Measurements from ENCODE around the gene CACNA2D2.

The CACNA2D2 gene

GRCh38 chr3:50459785-50460184, 43.6 kb downstream of the CACNA2D2 start:
- DNase-seq (ENCODE audit: low spot score): no peak

GRCh38 chr3:50457988-50458387, 45.4 kb downstream of the CACNA2D2 start:
- DNase-seq (ENCODE audit: low spot score): no peak

GRCh38 chr3:50455161-50456018, 48.0 kb downstream of the CACNA2D2 start:
- no peak for DNase-seq (ENCODE audit: low spot score)

GRCh38 chr3:50454481-50455070, 48.9 kb downstream of the CACNA2D2 start:
- no peak for DNase-seq (ENCODE audit: low spot score)

GRCh38 chr3:50453907-50454306, 49.5 kb downstream of the CACNA2D2 start:
- no peak for DNase-seq (ENCODE audit: low spot score)

- no peak for DNase-seq (ENCODE audit: low spot score)
Observed at GRCh38 chr3:50450209-50450921, 53.1 kb downstream of the CACNA2D2 start.

GRCh38 chr3:50448752-50449539, 54.5 kb downstream of the CACNA2D2 start:
- no peak for DNase-seq (ENCODE audit: low spot score)

GRCh38 chr3:50447290-50447840, 56.1 kb downstream of the CACNA2D2 start:
- DNase-seq (ENCODE audit: low spot score): no peak

- DNase-seq (ENCODE audit: low spot score): no peak
Observed at GRCh38 chr3:50445919-50446318, 57.5 kb downstream of the CACNA2D2 start.

GRCh38 chr3:50444782-50445181, 58.7 kb downstream of the CACNA2D2 start:
- DNase-seq (ENCODE audit: low spot score): no peak

GRCh38 chr3:50444213-50444612, 59.2 kb downstream of the CACNA2D2 start:
- DNase-seq (ENCODE audit: low spot score): peak; percentile 38

GRCh38 chr3:50442945-50443579, 60.4 kb downstream of the CACNA2D2 start:
- no peak for DNase-seq (ENCODE audit: low spot score)

GRCh38 chr3:50441424-50442217, 61.8 kb downstream of the CACNA2D2 start:
- no peak for DNase-seq (ENCODE audit: low spot score)

GRCh38 chr3:50436114-50436674, 67.2 kb downstream of the CACNA2D2 start:
- DNase-seq (ENCODE audit: low spot score): peak; percentile 79

GRCh38 chr3:50435371-50436113, 67.9 kb downstream of the CACNA2D2 start:
- no peak for DNase-seq (ENCODE audit: low spot score)

GRCh38 chr3:50433954-50434353, 69.5 kb downstream of the CACNA2D2 start:
- no peak for DNase-seq (ENCODE audit: low spot score)

GRCh38 chr3:50430950-50431435, 72.4 kb downstream of the CACNA2D2 start:
- DNase-seq (ENCODE audit: low spot score): no peak

- DNase-seq (ENCODE audit: low spot score): no peak
Observed at GRCh38 chr3:50430191-50430590, 73.2 kb downstream of the CACNA2D2 start.

GRCh38 chr3:50428007-50428633, 75.3 kb downstream of the CACNA2D2 start:
- DNase-seq (ENCODE audit: low spot score): no peak

Measured in AG08395 (cell line).